Activated CD8-positive, alpha-beta memory T cell treated with anti-CD3 and anti-CD28 coated beads for 24 hours (primary cell): ENCODE results near the gene HSPG2.
"Not testable (repeated sequence)": the region's sequence is repeated elsewhere in the genome, so short reads cannot be mapped to it uniquely, and the experiment has no call there.

Source experiments
- DNase-seq: peaks from one replicate; pipeline ENCODE4 v3.0.0-alpha.2; 2020

The HSPG2 gene

DNA sequence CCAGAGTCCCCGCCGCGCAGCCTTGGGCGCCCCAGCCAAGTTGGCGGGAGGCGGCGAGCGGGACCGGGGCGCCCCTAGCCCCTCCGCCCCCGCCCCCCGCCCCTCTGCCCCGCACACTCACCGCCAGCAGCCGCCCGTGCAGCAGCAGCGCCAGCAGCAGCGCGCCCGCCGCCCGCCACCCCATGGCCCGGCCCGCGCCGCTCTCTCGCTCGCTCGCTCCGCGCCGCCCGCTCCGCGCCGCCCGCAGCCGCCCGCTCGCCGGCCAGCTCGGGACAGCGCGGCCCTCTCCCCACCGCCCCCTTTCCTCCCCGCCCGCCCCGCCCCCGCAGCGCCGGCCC, at the start of gene HSPG2:
Gene HSPG2 (minus strand): TSS at position 277 of the 338 bp plus-strand sequence. CDS start 93 bp downstream, at position 184.
- DNase-seq: no peak

DNA sequence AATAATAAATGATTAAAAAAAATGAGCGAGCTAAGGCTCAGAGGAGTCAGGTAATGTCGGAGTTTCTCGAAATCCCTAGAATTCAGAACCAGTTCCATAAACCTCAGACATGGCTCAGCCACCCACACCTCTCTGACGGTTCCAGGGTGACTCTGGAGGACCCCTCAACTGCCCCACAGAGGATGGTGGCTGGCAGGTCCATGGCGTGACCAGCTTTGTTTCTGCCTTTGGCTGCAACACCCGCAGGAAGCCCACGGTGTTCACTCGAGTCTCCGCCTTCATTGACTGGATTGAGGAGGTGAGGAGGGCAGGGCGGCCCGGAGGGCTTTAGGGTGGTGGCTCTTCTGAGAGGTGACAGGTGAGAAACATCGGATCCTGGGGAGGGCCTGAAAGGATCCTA, 49.3 kb upstream of the HSPG2 start:
- DNase-seq: not testable (repeated sequence)

DNA sequence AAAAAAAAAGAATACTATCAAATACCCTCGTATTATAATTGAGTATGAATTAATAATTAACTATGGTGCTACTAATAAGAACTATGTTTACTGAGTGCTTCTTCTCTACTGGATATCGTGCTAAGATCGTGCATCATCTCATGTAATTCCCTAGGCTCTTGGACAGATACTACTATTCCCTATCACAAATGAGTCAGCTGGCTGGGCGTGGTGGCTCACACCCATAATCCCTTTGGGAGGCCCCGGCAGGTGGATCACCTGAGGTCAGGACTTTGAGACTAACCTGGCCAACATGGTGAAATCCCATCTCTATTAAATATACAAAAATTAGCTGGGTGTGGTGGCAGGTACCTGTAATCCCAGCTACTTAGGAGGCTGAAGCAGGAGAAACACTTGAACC, 48.8 kb upstream of the HSPG2 start:
- not testable (repeated sequence) for DNase-seq

DNA sequence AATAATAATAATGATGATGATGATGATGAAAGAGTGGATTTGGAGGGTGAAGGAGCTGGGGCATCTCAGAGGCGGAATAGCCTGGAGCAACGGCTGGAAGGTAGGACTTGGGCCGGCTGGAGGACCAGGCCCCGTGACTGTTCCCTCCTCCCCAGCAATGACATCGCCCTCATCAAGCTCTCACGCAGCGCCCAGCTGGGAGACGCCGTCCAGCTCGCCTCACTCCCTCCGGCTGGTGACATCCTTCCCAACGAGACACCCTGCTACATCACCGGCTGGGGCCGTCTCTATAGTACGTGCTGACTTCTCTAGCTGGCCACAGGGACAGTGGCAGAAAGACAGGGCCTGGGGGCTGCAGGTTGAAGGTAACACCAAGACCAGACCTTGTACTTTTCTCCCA, 46.4 kb upstream of the HSPG2 start:
- DNase-seq: not testable (repeated sequence)

DNA sequence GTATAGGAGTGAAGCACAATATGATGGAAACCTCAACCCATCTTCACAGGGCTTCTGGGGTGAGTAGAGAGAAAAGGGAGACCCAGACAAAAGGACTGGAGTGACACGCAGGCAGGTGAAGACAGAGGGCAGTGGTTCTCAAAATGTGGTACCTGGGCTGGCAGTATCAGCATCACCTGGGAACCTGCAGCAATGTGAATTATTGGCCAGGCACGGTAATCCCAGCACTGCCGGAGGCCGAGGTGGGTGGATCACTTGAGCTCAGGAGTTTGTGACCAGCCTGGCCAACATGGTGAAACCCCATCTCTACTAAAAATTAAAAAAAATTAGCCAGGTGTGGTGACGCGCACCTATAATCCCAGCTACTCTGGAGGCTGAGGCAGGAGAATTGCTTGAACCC, 45.0 kb upstream of the HSPG2 start:
- not testable (repeated sequence) for DNase-seq

DNA sequence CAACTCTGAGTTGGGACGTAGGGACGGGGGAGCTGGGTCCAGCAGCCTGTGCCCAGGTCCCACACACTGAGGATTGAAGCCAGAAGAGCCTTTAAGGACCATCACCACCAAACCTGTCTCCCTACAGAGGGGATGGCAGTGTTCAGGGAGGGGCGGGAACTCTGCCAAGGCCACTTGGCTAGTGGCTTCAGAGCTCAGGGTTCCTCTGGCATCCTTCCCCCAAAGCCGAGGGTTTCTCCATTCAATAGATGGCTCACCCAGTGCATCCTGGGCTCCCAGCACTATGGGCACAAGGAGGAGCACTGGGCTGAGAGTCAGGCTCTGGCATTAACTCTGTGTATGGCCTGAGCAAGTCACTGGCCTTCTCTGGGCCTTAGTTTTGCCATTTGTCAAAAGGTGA, 44.1 kb upstream of the HSPG2 start:
- DNase-seq: not testable (repeated sequence)

DNA sequence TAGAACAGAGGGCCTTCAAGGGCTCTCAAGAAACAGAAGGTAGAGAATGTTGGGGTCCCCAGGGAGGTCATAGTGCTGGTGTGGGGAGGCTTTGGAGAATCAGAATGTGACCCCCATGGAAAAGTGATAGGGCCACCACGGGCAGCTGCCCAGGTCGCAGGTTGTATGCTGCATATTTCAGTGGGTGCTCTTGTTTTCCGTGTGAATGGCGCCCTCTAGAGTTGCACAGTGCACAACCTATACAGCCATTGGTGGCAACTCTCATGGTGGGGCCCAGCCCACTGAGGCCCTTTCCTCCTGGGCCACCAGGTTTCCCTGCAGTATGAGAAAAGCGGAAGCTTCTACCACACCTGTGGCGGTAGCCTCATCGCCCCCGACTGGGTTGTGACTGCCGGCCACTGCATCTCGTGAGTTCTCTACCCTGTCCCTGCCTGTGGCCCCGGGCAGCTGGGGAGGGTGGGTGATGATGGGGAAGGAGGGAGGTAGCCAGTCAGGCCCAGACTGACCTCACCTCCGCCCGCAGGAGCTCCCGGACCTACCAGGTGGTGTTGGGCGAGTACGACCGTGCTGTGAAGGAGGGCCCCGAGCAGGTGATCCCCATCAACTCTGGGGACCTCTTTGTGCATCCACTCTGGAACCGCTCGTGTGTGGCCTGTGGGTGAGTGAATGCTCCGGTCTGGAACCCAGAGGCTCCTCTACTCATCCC, 43.6 kb upstream of the HSPG2 start:
- not testable (repeated sequence) for DNase-seq

DNA sequence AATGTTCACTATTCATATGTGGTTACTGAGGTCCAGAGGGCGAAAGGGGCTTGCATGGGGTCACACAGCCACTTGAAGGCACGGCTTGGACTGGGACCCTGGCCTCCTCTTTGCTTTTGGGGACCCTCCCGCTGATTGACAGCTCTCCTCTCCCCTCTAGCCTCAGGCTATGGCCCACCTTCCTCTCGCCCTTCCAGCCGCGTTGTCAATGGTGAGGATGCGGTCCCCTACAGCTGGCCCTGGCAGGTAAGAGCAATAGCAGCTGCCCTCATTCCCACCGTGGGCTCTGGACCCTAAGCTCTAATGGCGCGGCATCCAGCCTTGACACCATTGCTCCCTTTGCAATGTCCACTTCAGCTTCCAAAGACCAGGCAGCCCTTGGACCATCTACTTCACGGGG, 41.1 kb upstream of the HSPG2 start:
- DNase-seq: not testable (repeated sequence)

DNA sequence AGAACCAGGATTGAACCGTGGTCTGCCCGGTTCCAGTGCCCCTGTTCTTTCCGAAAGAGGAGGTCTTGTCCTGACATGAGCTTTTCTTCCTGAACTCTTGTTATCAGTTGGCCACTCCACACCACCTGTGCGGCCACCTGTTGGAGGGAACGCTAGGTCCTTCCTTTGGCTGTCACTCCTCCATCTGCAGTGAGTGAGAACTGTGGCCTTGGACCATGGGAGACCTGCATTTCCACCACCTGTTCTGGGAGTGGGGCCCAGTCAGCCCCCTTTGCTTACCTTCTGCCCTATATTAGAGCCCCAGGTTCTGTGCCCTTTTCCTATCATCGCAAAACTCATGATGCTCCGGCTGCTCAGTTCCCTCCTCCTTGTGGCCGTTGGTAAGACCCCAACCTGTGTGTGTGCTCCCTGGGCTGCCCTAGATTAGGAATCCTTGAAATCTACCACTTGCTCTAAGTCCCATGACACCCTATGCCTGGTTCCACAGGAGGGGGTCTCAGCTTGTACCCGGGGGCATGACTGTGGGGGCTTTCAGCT, 39.7 kb upstream of the HSPG2 start, which contains the start of gene CELA3B:
Gene CELA3B (plus strand): TSS at position 320 of the 537 bp plus-strand sequence. CDS start 18 bp downstream, at position 338.
- not testable (repeated sequence) for DNase-seq

DNA sequence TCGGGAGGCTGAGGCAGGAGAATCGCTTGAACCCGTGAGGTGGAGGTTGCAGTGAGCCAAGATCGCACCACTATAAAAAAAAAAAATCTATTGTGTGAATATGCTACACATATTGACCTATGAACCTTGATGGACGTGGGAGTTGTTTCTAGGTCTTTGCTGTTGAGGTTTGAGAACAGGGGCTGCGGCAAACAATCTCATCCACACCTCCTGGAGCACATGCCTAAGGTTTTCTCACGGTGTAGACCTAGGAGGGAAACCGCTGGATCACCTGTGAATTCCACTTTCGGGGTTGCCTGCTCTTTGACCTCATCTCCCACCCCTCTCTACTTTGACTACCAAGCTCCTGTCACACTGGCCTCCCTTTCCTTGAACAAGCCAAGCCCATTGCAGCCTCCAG, 38.2 kb upstream of the HSPG2 start:
- not testable (repeated sequence) for DNase-seq

DNA sequence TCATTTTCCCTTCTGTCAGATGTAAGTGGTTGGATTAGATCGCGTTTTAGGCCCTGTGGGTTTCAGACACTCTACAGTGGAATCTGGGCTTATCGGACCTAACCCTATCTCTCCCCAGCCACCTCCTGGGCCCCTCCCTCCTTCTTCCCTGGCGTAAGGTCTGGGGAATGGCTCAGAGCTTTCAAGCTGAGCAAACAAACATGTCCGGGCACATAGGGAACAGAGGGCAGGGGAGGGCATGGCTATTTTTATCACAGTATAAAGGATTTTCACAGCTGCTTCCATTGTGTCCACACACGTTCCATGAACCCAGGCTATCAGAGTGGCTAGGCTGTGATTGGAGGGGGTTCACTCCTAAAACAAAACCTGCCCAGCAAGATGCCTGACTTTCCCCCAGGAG, 37.6 kb upstream of the HSPG2 start:
- not testable (repeated sequence) for DNase-seq

DNA sequence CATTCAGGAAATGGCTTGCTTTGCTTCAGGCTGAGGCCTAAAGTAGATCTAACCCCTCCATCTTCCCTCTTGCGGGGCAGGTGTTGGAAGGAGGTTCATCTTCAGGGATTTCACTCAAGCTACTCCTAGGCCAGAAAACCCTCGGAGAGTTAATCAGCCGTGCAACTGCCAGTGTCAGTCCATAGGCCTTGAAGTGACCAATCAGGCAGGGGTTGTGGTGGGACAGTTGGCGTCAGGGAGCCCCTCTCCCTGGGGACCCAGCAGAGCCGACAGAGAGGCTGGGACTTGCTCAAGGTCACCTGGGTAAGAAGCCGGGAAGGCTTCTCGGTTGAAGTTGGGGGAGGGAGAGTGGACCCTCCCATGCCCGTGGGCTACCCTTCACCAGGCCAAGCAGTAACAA, 36.8 kb upstream of the HSPG2 start:
- not testable (repeated sequence) for DNase-seq

DNA sequence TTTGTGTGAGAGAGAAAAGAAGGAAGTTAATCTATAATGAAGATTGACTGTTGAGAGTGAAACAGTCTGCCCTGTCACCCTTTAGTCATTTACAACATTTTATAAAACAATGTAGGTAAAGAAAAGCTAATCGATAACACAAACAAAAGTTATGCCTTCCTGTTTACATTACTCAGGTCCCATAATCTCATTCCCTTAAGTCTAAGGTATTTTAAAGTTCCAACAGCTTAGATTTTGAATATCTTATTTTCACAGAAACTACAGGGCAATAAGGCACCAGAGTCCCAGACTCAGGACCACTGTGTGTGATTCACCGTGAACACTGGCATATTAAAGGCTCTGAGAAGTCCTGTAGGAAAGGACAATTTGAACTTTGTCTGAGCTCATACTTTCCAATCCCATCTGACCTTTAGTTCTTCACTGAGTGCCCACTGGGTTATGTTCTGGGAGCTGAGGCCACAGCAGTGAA, 35.9 kb upstream of the HSPG2 start:
- DNase-seq: not testable (repeated sequence)

DNA sequence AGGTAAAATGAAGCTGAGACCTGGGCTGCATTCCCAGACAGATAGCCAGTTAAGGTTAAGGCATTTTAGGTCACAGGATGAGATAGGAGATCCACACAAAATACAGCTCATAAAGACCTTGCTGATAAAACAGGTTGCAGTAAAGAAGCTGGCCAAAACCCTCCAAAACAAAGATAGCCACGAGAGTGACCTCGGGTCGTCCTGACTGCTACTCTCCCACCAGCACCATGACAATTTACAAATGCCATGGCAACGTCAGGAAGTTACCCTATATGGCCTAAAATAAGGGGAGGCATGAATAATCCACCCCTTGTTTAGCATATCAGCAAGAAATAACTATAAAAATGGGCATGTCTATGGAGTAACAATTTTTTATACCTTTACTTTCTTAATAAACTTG, 33.4 kb upstream of the HSPG2 start:
- DNase-seq: not testable (repeated sequence)

DNA sequence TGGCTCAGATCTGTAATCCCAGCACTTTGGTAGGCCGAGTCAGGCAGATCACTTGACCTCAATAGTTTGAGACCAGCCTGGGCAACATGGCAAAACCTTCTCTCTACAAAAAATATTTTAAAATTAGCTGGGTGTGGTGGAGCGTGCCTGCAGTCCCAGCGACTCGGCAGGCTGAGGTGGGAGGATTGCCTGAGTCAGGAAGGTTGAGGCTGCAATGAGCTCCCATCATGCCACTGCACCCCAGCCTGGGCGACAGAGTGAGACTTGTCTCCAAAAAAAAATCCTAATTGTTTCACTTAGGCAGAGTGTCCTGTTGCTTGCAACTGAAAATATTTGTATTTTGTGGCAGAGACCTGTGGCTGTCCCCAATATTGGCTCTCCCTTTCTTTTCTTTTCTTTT, 32.0 kb upstream of the HSPG2 start:
- not testable (repeated sequence) for DNase-seq

DNA sequence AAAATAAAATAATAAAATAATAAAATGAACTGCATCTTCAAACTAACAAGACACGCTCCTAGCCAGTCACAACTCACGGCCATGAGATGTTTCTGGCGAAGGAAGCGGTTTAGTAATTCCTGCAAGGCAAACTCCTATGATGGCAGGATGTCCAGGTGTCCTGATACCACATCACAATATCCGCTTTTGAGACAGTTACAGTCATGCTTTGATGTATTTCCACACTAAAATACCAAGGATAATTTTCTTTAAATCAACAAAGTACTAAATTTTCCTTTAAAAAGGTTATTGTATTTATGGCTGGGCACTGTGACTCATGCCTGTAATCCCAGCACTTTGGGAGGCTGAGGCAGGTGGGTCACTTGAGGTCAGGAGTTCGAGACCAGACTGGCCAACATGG, 30.1 kb upstream of the HSPG2 start:
- not testable (repeated sequence) for DNase-seq

DNA sequence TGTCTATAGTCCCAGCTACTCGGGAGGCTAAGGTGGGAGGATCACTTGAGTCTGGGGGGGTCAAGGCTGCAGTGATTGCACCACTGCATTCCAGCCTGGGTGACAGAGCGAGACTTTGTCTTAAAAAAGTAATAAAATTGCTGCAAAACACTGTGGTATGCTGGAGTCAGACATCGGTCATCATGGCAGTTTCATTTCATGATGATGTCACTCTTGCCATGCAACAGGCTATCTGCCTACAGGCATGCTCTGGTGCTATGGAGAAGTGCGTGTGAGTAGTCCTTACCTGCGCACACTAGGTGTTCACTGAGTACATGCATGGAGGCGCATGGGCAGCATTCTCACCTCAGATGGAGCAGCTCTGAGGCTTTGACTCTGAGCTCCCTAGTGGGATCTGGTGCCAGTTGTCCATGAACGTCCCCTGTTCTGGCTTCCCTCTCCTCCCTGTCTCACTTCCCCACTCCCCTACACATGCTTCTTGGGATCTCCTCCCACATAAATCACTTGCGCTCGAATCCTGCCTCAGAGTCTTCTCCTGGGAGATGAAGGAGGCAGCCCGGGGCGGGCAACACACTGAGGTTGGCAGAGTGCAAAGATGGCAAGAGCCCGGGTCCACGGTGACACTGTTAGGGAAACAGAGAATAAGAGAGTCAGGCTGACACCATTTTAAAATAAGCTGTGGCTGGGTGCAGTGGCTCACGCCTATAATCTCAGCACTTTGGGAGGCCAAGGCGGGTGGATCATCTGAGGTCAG, 29.3 kb upstream of the HSPG2 start:
- no peak for DNase-seq

DNA sequence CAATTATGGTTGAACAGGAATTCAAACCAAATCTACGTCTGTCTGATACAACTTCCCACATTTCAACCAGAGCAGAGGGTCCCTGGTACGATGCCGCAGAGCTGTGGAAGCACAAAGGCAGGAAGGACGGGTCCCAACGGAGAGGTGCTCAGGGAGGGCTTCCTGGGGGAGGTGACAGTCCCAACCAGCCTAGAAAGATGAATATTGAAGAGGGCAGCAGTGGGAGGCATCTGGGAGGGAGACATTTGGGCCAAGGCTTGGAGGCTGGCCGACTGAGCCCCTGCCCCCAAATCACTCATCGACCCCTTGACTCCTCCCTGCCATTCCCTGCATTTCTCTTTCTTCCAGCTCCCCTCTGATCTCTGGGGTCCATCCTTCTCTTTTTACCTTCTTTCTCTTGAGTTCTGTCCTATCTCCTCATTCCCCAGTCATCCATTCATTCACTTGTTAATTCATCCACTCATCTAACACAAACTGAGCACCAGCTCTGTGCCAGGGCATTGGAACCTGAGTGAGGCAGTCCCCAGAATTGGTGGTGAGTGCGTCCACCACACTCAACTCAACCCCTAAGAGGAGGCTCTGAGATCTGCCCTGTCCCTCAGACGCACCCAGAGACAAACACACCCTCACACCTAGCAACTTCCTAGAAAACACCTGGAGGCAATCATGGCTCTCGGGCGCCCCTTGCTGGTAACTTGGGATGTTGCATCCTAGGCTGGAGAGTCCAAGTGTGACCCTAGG, 26.5 kb upstream of the HSPG2 start:
- peak; percentile 95 for DNase-seq

DNA sequence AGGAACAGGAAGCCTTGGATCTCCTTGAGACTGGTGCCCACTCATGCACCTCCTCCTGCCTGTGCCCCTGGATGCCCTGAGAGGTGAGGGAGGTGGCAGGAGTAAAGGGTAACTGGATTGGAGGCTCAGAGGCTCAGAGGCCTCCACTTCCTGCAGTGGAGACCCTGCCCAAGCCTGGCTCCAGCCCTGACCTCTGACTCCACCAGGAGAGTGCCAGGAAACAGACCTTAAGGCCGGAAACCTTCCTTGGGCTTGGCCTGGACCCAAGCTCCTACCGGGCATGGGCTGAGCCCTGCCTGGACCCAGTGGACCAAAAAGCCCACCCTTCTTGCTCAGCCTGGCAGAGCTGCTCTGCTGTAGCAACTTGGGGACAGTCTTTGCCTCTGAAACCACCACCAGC, 24.7 kb upstream of the HSPG2 start:
- DNase-seq: no peak

DNA sequence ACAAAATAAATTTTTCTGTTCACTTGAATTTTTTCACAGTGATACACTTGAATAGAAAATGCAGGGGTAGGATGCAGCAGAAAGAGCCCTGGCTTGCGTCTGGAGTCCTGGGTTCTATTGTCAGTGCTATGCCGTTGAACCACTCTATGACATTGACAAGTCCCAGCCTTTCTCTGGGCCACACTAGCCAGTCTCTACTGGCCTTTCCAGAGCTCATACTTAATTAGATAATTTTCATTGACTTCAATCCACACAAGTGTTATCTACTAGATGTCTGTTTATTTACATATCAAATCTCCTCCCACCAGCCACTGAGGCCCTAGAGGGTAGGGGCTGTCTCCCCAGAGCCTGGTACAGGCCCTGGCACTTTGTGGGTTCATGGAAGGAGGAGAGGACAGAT, 24.2 kb upstream of the HSPG2 start:
- no peak for DNase-seq

DNA sequence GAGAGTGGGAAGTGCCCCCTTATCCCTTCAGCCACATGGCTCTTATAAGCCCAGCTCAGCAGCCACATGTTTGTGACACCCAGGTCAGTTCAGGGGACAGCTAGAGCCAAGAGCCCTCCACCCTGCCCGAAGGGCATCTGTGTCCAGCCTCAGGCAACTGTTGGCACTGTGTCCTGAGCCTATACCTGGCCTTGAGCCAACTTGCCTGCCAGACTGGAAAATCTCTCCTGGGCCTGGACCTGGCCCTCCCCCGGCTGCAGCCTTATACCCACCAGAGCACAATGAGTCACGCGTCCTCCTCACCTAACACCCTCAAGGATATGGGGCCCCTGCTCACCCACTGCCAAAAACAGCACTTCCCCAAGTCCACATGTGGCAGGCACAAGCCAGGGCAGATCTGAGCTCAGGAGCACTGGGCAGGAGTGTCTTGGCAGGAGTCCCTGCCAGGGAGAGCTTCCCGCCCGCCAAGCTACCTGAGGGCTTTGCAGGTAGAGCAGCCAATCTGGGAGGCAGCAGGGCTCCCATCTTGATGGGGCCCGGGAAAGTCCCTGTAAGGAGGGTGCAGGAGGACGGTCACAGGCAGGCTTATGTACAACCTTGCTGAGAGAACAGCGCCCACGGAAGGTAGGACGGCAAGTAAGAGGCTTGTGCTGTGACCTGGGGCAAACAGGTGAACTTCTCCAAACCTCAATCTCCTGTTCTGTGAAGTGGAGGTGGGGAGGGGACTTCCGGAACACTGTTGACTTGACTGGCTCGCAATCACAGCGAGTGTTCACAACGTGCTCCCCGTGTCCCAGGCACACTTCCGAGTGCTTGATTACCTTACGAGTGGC, 19.8 kb upstream of the HSPG2 start:
- DNase-seq: peak; percentile 80
